ENCODE measurements around the gene PDE4A. TPM values are rescaled to one million over a fixed set of nuclear protein-coding genes. Genes with fewer than 3 reads are reported as not detected.

The PDE4A gene
- total and polyA plus RNA-seq, 2 experiments from 2014 or later: 2.8 to 4.3 TPM

DNA sequence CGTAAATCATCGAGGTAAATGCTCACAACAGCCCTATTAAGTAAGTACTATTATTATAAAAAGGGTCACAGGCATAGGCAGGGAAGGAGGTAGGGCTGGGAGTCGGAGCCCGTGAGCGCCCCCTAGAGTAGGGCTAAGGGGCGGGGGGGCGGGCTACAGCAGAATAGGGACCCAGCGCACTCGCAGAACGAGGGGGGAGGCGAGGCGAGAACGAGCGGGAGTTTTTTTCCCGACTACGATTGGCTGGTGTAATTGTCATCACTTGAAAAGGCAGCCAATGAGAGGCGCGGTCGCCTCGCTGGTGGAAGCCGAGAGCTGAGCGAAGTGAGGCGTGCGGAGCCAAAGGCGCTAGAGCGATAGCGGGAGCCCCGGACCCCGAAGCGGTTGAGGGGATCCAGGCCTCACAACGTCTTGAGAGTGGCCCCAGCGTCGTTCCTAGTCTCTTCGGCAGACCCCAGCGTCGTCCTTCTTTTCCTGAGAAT lies 58.6 kb downstream of the PDE4A start:
- Histone ChIP-seq H3K27ac (no peak overlapping the region), H3K4me3 (no peak overlapping the region)
- 10% methylated on average over 26 of the region's 36 CpGs for WGBS (ENCODE audit: low lambda C conversion rate, missing lambda C conversion rate)

DNA sequence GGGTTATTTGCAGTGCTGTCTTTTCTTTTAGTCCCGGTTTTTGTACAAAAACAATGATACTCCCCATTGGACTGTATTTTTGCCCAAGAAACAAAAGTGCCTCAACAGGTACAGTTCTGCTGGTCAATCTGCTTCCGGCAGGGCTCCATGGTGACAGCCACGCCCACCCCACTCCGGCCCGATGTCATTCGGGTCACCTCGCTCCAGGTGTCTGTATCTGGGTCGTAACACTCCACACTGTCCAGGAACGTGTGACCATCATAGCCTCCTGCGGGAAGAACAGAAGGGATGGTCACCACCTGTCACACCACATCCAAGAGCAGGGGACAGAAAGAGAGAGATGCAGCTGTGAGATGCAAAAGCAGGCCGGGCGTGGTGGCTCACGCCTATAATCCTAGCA lies 66.2 kb downstream of the PDE4A start:
- Histone ChIP-seq H3K9me3 (ENCODE audit: low read depth) (no peaks in the 10 kb centered on the region), H3K36me3 (replicated peaks; ENCODE audit: insufficient read depth, low read depth) (no peaks in the 10 kb centered on the region), H3K9me2 (replicated peaks; ENCODE audit: insufficient read depth) (no peaks in the 10 kb centered on the region)

More for the DNA sequence above, 58.6 kb downstream of the PDE4A start:
- H2AFZ ChIP-seq: no peak overlapping the region
- no peaks in the 10 kb centered on the region for H3K9me3 ChIP-seq (ENCODE audit: low read depth)
- peak overlapping the region; percentile 66 for H3K4me2 ChIP-seq
- H3K36me3 ChIP-seq (replicated peaks; ENCODE audit: insufficient read depth, low read depth): no peaks in the 10 kb centered on the region
- TF ChIP-seq EZH2 (IDR thresholded peaks at IDR 0.05; ENCODE audit: borderline replicate concordance) (no peak), EZH2phosphoT487 (IDR thresholded peaks at IDR 0.05; ENCODE audit: low read depth, severe bottlenecking, unreplicated experiment) (no peak), CTCF (IDR thresholded peaks at IDR 0.05; ENCODE audit: poor library complexity) (peak; percentile 58)
- H4K20me1 ChIP-seq (ENCODE audit: insufficient read depth, poor library complexity, severe bottlenecking): no peaks in the 10 kb centered on the region
- peak; percentile 71 for DNase-seq (ENCODE audit: low spot score)
- H3K4me1 ChIP-seq (ENCODE audit: insufficient read depth): no peaks in the 10 kb centered on the region
- no peaks in the 10 kb centered on the region for H3K9me2 ChIP-seq (replicated peaks; ENCODE audit: insufficient read depth)
- no peaks in the 10 kb centered on the region for H3K27me3 ChIP-seq
- no peaks in the 10 kb centered on the region for H3K79me2 ChIP-seq

GRCh38 chr19:10491472-10492047 lies 71.2 kb downstream of the PDE4A start:
- no peak for DNase-seq (ENCODE audit: low spot score)
- no peaks in the 10 kb centered on the region for H3K36me3 ChIP-seq (replicated peaks; ENCODE audit: insufficient read depth, low read depth)
- H3K4me2 ChIP-seq: no peak overlapping the region
- no peaks in the 10 kb centered on the region for H3K9me2 ChIP-seq (replicated peaks; ENCODE audit: insufficient read depth)
- no peaks in the 10 kb centered on the region for H3K27me3 ChIP-seq
- no peak overlapping the region for H3K4me3 ChIP-seq
- TF ChIP-seq EZH2 (IDR thresholded peaks at IDR 0.05; ENCODE audit: borderline replicate concordance) (no peak), EZH2phosphoT487 (IDR thresholded peaks at IDR 0.05; ENCODE audit: low read depth, severe bottlenecking, unreplicated experiment) (no peak), CTCF (IDR thresholded peaks at IDR 0.05; ENCODE audit: poor library complexity) (no peak)
- 97% methylated on average over 43 of the region's 43 CpGs for WGBS (ENCODE audit: low lambda C conversion rate, missing lambda C conversion rate)
- H3K27ac ChIP-seq: no peak overlapping the region
- H3K79me2 ChIP-seq: peaks cover 18% of the 10 kb centered on the region
- H3K4me1 ChIP-seq (ENCODE audit: insufficient read depth): no peaks in the 10 kb centered on the region
- H3K9me3 ChIP-seq (ENCODE audit: low read depth): no peaks in the 10 kb centered on the region
- H4K20me1 ChIP-seq (ENCODE audit: insufficient read depth, poor library complexity, severe bottlenecking): peaks cover 2% of the 10 kb centered on the region
- H2AFZ ChIP-seq: no peak overlapping the region

More for the DNA sequence above, 66.2 kb downstream of the PDE4A start:
- Histone ChIP-seq H4K20me1 (ENCODE audit: insufficient read depth, poor library complexity, severe bottlenecking) (no peaks in the 10 kb centered on the region), H2AFZ (no peak overlapping the region), H3K4me2 (no peak overlapping the region), H3K4me1 (ENCODE audit: insufficient read depth) (no peaks in the 10 kb centered on the region), H3K27ac (no peak overlapping the region), H3K79me2 (peaks cover 4% of the 10 kb centered on the region), H3K27me3 (no peaks in the 10 kb centered on the region), H3K4me3 (no peak overlapping the region)
- no peak for TF ChIP-seq EZH2 (IDR thresholded peaks at IDR 0.05; ENCODE audit: borderline replicate concordance)
- TF ChIP-seq EZH2phosphoT487 (IDR thresholded peaks at IDR 0.05; ENCODE audit: low read depth, severe bottlenecking, unreplicated experiment): no peak
- TF ChIP-seq CTCF (IDR thresholded peaks at IDR 0.05; ENCODE audit: poor library complexity): no peak
- DNase-seq (ENCODE audit: low spot score): no peak
- 93% methylated on average over 13 of the region's 13 CpGs for WGBS (ENCODE audit: low lambda C conversion rate, missing lambda C conversion rate)
